Common myeloid progenitor, CD34-positive (primary cell): Measurements from ENCODE around the gene LIN7A.

ENCODE experiments used
- CTCF ChIA-PET: fragments of 350-600 bp; sonication (Branson Sonifier 250); formaldehyde crosslinking; loops from one replicate; lab custom pipeline; 2021; ENCODE audit warnings: antibody characterized with exemption; lab: Charles Lee
- POLR2A ChIA-PET: fragments of 350-600 bp; sonication (Branson Sonifier 250); formaldehyde crosslinking; loops from one replicate; lab custom pipeline; 2021; ENCODE audit warnings: antibody characterized with exemption; lab: Charles Lee
- DNase-seq, 3 donors: peaks; one replicate each; pipeline versions ENCODE4 v3.0.0 to v3.0.0-alpha.2; 2013
- H3K27ac ChIP-seq, 2 experiments: 1 replicate in 1 of 2; 2 replicates in 1 of 2; pipeline ENCODE4 v1.7.0; 2013; ENCODE audit warnings: inconsistent platforms in 2 of 2, low read length in 2 of 2, mild to moderate bottlenecking in 2 of 2, low read depth in 1 of 2, moderate library complexity in 1 of 2; ENCODE audit not compliant: severe bottlenecking in 2 of 2, insufficient read depth in 1 of 2, poor library complexity in 1 of 2
- H3K27me3 ChIP-seq, 5 experiments: replicated peaks in 2 of 5; 1 replicate in 3 of 5; 2 replicates in 2 of 5; pipeline versions ENCODE4 v1.6.1 to v1.7.0; 2013; ENCODE audit warnings: low read length in 4 of 5, mild to moderate bottlenecking in 2 of 5, moderate library complexity in 2 of 5, inconsistent platforms in 1 of 5; ENCODE audit not compliant: insufficient read depth in 5 of 5, control insufficient read depth in 4 of 5
- H3K36me3 ChIP-seq, 4 experiments: 1 replicate in 2 of 4; 2 replicates in 2 of 4; pipeline versions ENCODE4 v1.6.1 to v1.7.0; 2013; ENCODE audit warnings: low read length in 3 of 4, control low read depth in 1 of 4, mild to moderate bottlenecking in 1 of 4; ENCODE audit not compliant: control insufficient read depth in 4 of 4, insufficient read depth in 4 of 4
- H3K4me1 ChIP-seq, 4 experiments: 1 replicate in 3 of 4; 2 replicates in 1 of 4; pipeline versions ENCODE4 v1.6.1 to v1.7.1; 2013; ENCODE audit warnings: low read length in 3 of 4, mild to moderate bottlenecking in 3 of 4, control low read depth in 1 of 4, inconsistent platforms in 1 of 4, moderate library complexity in 1 of 4; ENCODE audit not compliant: control insufficient read depth in 4 of 4, insufficient read depth in 4 of 4; ENCODE audit errors: control extremely low read depth in 1 of 4
- H3K4me3 ChIP-seq, 7 experiments: 1 replicate in 4 of 7; 2 replicates in 3 of 7; pipeline versions ENCODE4 v1.5.1 to v1.7.0; 2013; ENCODE audit warnings: mild to moderate bottlenecking in 7 of 7, low read length in 6 of 7, moderate library complexity in 6 of 7, inconsistent platforms in 2 of 7, low read depth in 2 of 7, control low read depth in 1 of 7; ENCODE audit not compliant: insufficient read depth in 4 of 7, control insufficient read depth in 1 of 7; ENCODE audit errors: extremely low read depth in 1 of 7
- H3K9me3 ChIP-seq, 5 experiments: 1 replicate in 4 of 5; 2 replicates in 1 of 5; pipeline versions ENCODE4 v1.6.1 to v1.7.1; 2013; ENCODE audit warnings: low read length in 4 of 5, mild to moderate bottlenecking in 2 of 5, inconsistent platforms in 1 of 5, low read depth in 1 of 5, moderate library complexity in 1 of 5; ENCODE audit not compliant: control insufficient read depth in 4 of 5, insufficient read depth in 2 of 5; ENCODE audit errors: control extremely low read depth in 1 of 5
- WGBS: methylation state at CpG from one replicate; pipeline ENCODE4 v1.1.5; 2013; ENCODE audit not compliant: insufficient coverage; 5-methylcytosine and 5-hydroxymethylcytosine counted together

The LIN7A gene

GRCh38 chr12:80860928-80861327 lies 76.8 kb downstream of the LIN7A start:
- ChIA-PET CTCF (no interaction called here), POLR2A (no interaction called here)
- Histone ChIP-seq H3K27me3 (no peaks in the 10 kb centered on the region), H3K36me3 (no peaks in the 10 kb centered on the region), H3K4me3 (no peak overlapping the region), H3K9me3 (peaks cover 0 to 1% (median 0%) of the 10 kb centered on the region in 5 experiments), H3K27ac (no peak overlapping the region), H3K4me1 (no peaks in the 10 kb centered on the region)
- no peak for DNase-seq
- WGBS = 94% methylated on average over 5 of the region's 5 CpGs

GRCh38 chr12:80860206-80860605 lies 77.5 kb downstream of the LIN7A start:
- ChIA-PET CTCF (no interaction called here), POLR2A (no interaction called here)
- WGBS = 100% methylated on average over 1 of the region's 2 CpGs
- H3K27ac ChIP-seq = no peak overlapping the region
- no peaks in the 10 kb centered on the region for H3K27me3 ChIP-seq
- H3K4me1 ChIP-seq = no peaks in the 10 kb centered on the region
- peaks cover 0 to 1% (median 0%) of the 10 kb centered on the region in 5 experiments for H3K9me3 ChIP-seq
- H3K4me3 ChIP-seq = no peak overlapping the region
- no peaks in the 10 kb centered on the region for H3K36me3 ChIP-seq
- DNase-seq = no peak

- Histone ChIP-seq H3K9me3 (peaks cover 0 to 1% (median 0%) of the 10 kb centered on the region in 5 experiments), H3K36me3 (no peaks in the 10 kb centered on the region), H3K27ac (no peak overlapping the region), H3K27me3 (no peaks in the 10 kb centered on the region), H3K4me1 (no peaks in the 10 kb centered on the region), H3K4me3 (no peak overlapping the region)
- no peak for DNase-seq
- CTCF ChIA-PET = no interaction called here
- POLR2A ChIA-PET = no interaction called here
Measured at GRCh38 chr12:80858356-80858755, 79.4 kb downstream of the LIN7A start.

- Histone ChIP-seq H3K4me3 (no peak overlapping the region), H3K36me3 (no peaks in the 10 kb centered on the region), H3K27ac (no peak overlapping the region), H3K27me3 (no peaks in the 10 kb centered on the region), H3K9me3 (peaks cover 0 to 1% (median 0%) of the 10 kb centered on the region in 5 experiments), H3K4me1 (no peaks in the 10 kb centered on the region)
- ChIA-PET POLR2A (no interaction called here), CTCF (no interaction called here)
- DNase-seq = no peak
- no CpG with 5 or more reads among the region's 1 CpG for WGBS
Measured at GRCh38 chr12:80857311-80857710, 80.4 kb downstream of the LIN7A start.

GRCh38 chr12:80849337-80849736 lies 88.4 kb downstream of the LIN7A start:
- no peaks in the 10 kb centered on the region for H3K9me3 ChIP-seq
- H3K4me1 ChIP-seq = no peaks in the 10 kb centered on the region
- DNase-seq = no peak
- peaks cover 0 to 3% (median 0%) of the 10 kb centered on the region in 5 experiments for H3K27me3 ChIP-seq
- no peak overlapping the region for H3K27ac ChIP-seq
- H3K4me3 ChIP-seq = no peak overlapping the region
- H3K36me3 ChIP-seq = no peaks in the 10 kb centered on the region
- ChIA-PET CTCF (no interaction called here), POLR2A (no interaction called here)

GRCh38 chr12:80848858-80849257 lies 88.9 kb downstream of the LIN7A start:
- H3K4me3 ChIP-seq = no peak overlapping the region
- peaks cover 0 to 3% (median 0%) of the 10 kb centered on the region in 5 experiments for H3K27me3 ChIP-seq
- ChIA-PET CTCF (no interaction called here), POLR2A (no interaction called here)
- no peak overlapping the region for H3K27ac ChIP-seq
- H3K36me3 ChIP-seq = no peaks in the 10 kb centered on the region
- WGBS = 100% methylated on average over 1 of the region's 1 CpG
- no peak for DNase-seq
- H3K9me3 ChIP-seq = no peaks in the 10 kb centered on the region
- H3K4me1 ChIP-seq = no peaks in the 10 kb centered on the region

GRCh38 chr12:80847575-80847974 lies 90.2 kb downstream of the LIN7A start:
- WGBS = no CpG with 5 or more reads among the region's 3 CpGs
- Histone ChIP-seq H3K36me3 (no peaks in the 10 kb centered on the region), H3K4me3 (no peak overlapping the region), H3K27ac (no peak overlapping the region), H3K27me3 (peaks cover 0 to 3% (median 0%) of the 10 kb centered on the region in 5 experiments), H3K4me1 (no peaks in the 10 kb centered on the region), H3K9me3 (no peaks in the 10 kb centered on the region)
- POLR2A ChIA-PET = no interaction called here
- CTCF ChIA-PET = no interaction called here
- no peak for DNase-seq
